Keratinocyte (primary cell): ENCODE measurements around the gene LEP. TPM values are rescaled to one million over a fixed set of nuclear protein-coding genes. Genes with fewer than 3 reads are reported as not detected.
"Not testable (repeated sequence)": the region's sequence is repeated elsewhere in the genome, so short reads cannot be mapped to it uniquely, and the experiment has no call there.

ENCODE experiments used
- DNase-seq: peaks from one replicate; pipeline ENCODE4 v3.0.0-alpha.2; 2011; ENCODE audit warnings: low read depth, missing footprints, low spot score
- FAIRE-seq: peaks from 2 replicates; lab custom pipeline; 2011; peaks lifted over from hg19 to GRCh38; lab: Jason Lieb, UNC
- H2AFZ ChIP-seq: 2 replicates; pipeline ENCODE4 v1.6.0; 2012; ENCODE audit warnings: low read length, control low read depth, inconsistent platforms; ENCODE audit not compliant: control insufficient read depth
- H3K27ac ChIP-seq: 2 replicates; pipeline ENCODE4 v1.5.1; 2011; ENCODE audit warnings: low read length; ENCODE audit not compliant: control insufficient read depth, insufficient read depth
- H3K27me3 ChIP-seq: 3 replicates; pipeline ENCODE4 v1.6.0; 2011; ENCODE audit warnings: low read length; ENCODE audit not compliant: control insufficient read depth, insufficient read depth; ENCODE audit errors: extremely low read depth
- H3K36me3 ChIP-seq, 2 experiments: 2 replicates in 1 of 2; 3 replicates in 1 of 2; pipeline ENCODE4 v1.5.1; 2011; ENCODE audit warnings: low read length in 2 of 2, mild to moderate bottlenecking in 1 of 2; ENCODE audit not compliant: control insufficient read depth in 2 of 2, insufficient read depth in 2 of 2; ENCODE audit errors: extremely low read depth in 1 of 2
- H3K4me1 ChIP-seq: 3 replicates; pipeline ENCODE4 v1.5.1; 2011; ENCODE audit warnings: low read length; ENCODE audit not compliant: control insufficient read depth, insufficient read depth; ENCODE audit errors: extremely low read depth
- H3K4me2 ChIP-seq: 3 replicates; pipeline ENCODE4 v1.6.0; 2011; ENCODE audit warnings: low read depth, low read length; ENCODE audit not compliant: control insufficient read depth, insufficient read depth; ENCODE audit errors: extremely low read depth
- H3K4me3 ChIP-seq, 3 experiments: fragments of 200-600 bp in 1 of 3; sonication (generic) in 1 of 3; 2 replicates in 2 of 3; 3 replicates in 1 of 3; pipeline ENCODE4 v1.5.1; 2011 to 2016; ENCODE audit warnings: low read length in 3 of 3, mild to moderate bottlenecking in 3 of 3, control low read depth in 2 of 3, inconsistent platforms in 1 of 3, low read depth in 1 of 3, mixed read lengths in 1 of 3, mixed run types in 1 of 3, moderate library complexity in 1 of 3; ENCODE audit not compliant: control insufficient read depth in 2 of 3, insufficient read depth in 2 of 3; ENCODE audit errors: extremely low read depth in 1 of 3
- H3K79me2 ChIP-seq: 2 replicates; pipeline ENCODE4 v1.6.0; 2012; ENCODE audit warnings: low read length; ENCODE audit not compliant: control insufficient read depth, insufficient read depth
- H3K9ac ChIP-seq: 3 replicates; pipeline ENCODE4 v1.6.0; 2011; ENCODE audit warnings: low read length; ENCODE audit not compliant: control insufficient read depth, insufficient read depth; ENCODE audit errors: extremely low read depth
- H3K9me1 ChIP-seq: 3 replicates; pipeline ENCODE4 v1.6.0; 2011; ENCODE audit warnings: low read length; ENCODE audit not compliant: control insufficient read depth, insufficient read depth; ENCODE audit errors: extremely low read depth
- H3K9me3 ChIP-seq: 2 replicates; pipeline ENCODE4 v1.5.1; 2012; ENCODE audit warnings: low read depth, low read length; ENCODE audit not compliant: control insufficient read depth
- H4K20me1 ChIP-seq: 3 replicates; pipeline ENCODE4 v1.6.0; 2011; ENCODE audit warnings: low read length; ENCODE audit not compliant: control insufficient read depth, insufficient read depth; ENCODE audit errors: extremely low read depth
- EZH2 ChIP-seq: IDR thresholded peaks from one replicate; pipeline ENCODE4 v1.6.1; 2012; ENCODE audit warnings: inconsistent platforms, mild to moderate bottlenecking, low read length, moderate library complexity
- dilution Hi-C: fragments of 300-500 bp; cut with MboI; formaldehyde crosslinking; loops from one replicate; pipeline ENCODE4 v1.7.0; 2020; ENCODE audit warnings: low sequenced_read_pairs; ENCODE audit not compliant: extremely low pct_ligation_motif_present
- polyA plus RNA-seq, 5 experiments: library from polyadenylated mRNA; depleted of rRNA in 3 of 5; stranded (reverse) in 3 of 5; stranded (forward) in 1 of 5; unstranded in 1 of 5; fragments of >200 nt; gene quantifications; 1 replicate in 1 of 5; 2 replicates in 3 of 5; 3 replicates in 1 of 5; pipeline versions ENCODE4 v1.2.1 to v1.2.3, GENCODE V29; 2011 to 2012; ENCODE audit warnings: missing spikeins in 2 of 5, low read depth in 1 of 5, low replicate concordance in 1 of 5
- TF ChIP-seq, protein P1 (sequence below), 3 experiments: IDR thresholded peaks in 1 of 3; conservative IDR thresholded peaks in 1 of 3; optimal IDR thresholded peaks in 1 of 3; 2 replicates in 2 of 3; 3 replicates in 1 of 3; pipeline versions ENCODE3 to v1.5.1; 2011; ENCODE audit warnings: low read length in 3 of 3, mild to moderate bottlenecking in 3 of 3, moderate library complexity in 2 of 3, control low read depth in 1 of 3, inconsistent platforms in 1 of 3; ENCODE audit not compliant: insufficient read depth in 2 of 3; ENCODE audit errors: extremely low read depth in 1 of 3

LEP gene
- polyA plus RNA-seq, 1 donor (not counting 4 experiments of a cell fraction or from before 2014, with no cell fraction given): 0.10 TPM

DNA sequence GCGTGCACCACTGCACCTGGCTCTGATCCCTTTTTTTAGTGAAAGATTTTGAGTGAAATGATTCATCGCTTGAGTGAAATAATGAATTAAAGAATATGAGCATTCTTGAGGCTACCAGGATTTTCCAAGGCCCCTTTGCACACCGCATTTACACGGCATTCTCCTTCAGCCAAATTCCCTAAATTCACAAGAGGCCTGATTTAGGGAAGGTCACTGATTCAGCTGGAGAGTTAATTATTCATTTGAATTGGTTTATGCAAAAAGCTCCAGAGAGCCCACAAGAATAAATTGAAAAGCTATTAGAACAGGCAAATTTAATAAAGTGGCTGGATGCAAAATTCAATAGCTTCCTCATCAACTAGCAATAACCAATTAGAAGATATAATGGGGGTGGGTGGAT, 46.5 kb downstream of the LEP start:
- FAIRE-seq (no peak), DNase-seq (no peak)
- Histone ChIP-seq H3K9me3 (no peaks in the 10 kb centered on the region), H3K36me3 (peaks cover 0 to 1% of the 10 kb centered on the region in 2 experiments), H3K27ac (no peak overlapping the region), H4K20me1 (no peaks in the 10 kb centered on the region), H3K4me3 (no peak overlapping the region), H3K79me2 (no peaks in the 10 kb centered on the region), H3K4me1 (no peaks in the 10 kb centered on the region), H3K4me2 (no peak overlapping the region), H3K27me3 (no peaks in the 10 kb centered on the region), H3K9ac (no peak overlapping the region), H2AFZ (no peak overlapping the region), H3K9me1 (no peaks in the 10 kb centered on the region)
- TF ChIP-seq, protein P1, sequence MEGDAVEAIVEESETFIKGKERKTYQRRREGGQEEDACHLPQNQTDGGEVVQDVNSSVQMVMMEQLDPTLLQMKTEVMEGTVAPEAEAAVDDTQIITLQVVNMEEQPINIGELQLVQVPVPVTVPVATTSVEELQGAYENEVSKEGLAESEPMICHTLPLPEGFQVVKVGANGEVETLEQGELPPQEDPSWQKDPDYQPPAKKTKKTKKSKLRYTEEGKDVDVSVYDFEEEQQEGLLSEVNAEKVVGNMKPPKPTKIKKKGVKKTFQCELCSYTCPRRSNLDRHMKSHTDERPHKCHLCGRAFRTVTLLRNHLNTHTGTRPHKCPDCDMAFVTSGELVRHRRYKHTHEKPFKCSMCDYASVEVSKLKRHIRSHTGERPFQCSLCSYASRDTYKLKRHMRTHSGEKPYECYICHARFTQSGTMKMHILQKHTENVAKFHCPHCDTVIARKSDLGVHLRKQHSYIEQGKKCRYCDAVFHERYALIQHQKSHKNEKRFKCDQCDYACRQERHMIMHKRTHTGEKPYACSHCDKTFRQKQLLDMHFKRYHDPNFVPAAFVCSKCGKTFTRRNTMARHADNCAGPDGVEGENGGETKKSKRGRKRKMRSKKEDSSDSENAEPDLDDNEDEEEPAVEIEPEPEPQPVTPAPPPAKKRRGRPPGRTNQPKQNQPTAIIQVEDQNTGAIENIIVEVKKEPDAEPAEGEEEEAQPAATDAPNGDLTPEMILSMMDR (optimal IDR thresholded peaks at IDR 0.05 in 1 of 3, IDR thresholded peaks at IDR 0.05 in 1 of 3, conservative IDR thresholded peaks at IDR 0.05 in 1 of 3; ENCODE audit: extremely low read depth in 1 of 3, insufficient read depth in 2 of 3, low read length in 3 of 3): no peak
- no peak for TF ChIP-seq EZH2
- dilution Hi-C loops: no loop called here

DNA sequence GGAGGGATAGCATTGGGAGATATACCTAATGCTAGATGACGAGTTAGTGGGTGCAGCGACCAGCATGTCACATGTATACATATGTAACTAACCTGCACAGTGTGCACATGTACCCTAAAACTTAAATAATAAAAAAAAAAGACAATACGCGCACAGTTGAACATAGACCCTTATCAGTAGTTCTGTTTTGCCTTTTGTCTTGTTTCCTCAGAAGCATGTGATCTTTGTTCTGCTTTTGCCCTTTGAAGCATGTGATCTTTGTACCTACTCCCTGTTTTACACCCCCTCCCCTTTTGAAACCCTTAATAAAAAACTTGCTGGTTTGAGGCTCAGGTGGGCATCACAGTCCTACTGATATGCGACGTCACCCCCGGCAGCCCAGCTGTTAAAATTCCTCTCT, 56.9 kb downstream of the LEP start:
- FAIRE-seq, H3K27me3 ChIP-seq, H3K9me1 ChIP-seq, H3K36me3 ChIP-seq, H3K4me1 ChIP-seq, dilution Hi-C loops, DNase-seq, H2AFZ ChIP-seq, H4K20me1 ChIP-seq, H3K4me3 ChIP-seq, H3K27ac ChIP-seq, H3K9ac ChIP-seq, H3K4me2 ChIP-seq, H3K79me2 ChIP-seq, H3K9me3 ChIP-seq: not testable (repeated sequence)

DNA sequence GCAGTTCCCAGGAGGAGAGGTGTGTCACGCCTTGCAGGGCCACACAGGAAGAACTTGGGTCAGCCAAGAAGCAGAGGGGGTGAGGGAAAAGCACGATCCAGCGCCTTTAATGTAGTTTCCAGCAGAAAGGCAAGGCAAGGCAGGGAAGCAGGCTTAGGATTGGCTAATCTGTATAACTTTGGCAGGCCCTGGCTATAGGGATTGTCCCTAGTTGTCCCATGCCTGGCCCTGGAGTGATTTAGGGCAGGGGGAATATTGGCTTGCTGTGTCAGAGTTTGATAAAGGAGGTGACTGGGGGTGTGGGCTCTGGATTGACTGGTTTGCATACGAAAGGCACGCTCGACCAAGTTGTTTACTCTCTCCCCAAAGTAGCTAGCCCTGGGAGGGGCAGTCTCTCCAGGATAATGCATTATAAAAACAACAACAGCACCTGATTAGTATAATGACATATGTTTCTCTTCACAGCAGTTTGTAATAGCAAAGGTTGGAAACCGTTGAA, 58.1 kb downstream of the LEP start:
- Histone ChIP-seq H3K9ac (no peak overlapping the region), H2AFZ (no peak overlapping the region), H3K9me3 (no peaks in the 10 kb centered on the region), H3K27me3 (no peaks in the 10 kb centered on the region), H3K4me3 (no peak overlapping the region), H3K36me3 (peaks cover 3% of the 10 kb centered on the region in 2 experiments), H3K9me1 (no peaks in the 10 kb centered on the region), H4K20me1 (no peaks in the 10 kb centered on the region), H3K4me2 (no peak overlapping the region), H3K27ac (no peak overlapping the region), H3K4me1 (no peaks in the 10 kb centered on the region), H3K79me2 (no peaks in the 10 kb centered on the region)
- TF ChIP-seq EZH2: no peak
- TF ChIP-seq, protein P1 (optimal IDR thresholded peaks at IDR 0.05 in 1 of 3, IDR thresholded peaks at IDR 0.05 in 1 of 3, conservative IDR thresholded peaks at IDR 0.05 in 1 of 3; ENCODE audit: extremely low read depth in 1 of 3, insufficient read depth in 2 of 3, low read length in 3 of 3): no peak
- FAIRE-seq (no peak), DNase-seq (no peak)
- dilution Hi-C loops: no loop called here
